HEK293T (cell line): ENCODE data around the gene MRTO4.
"Not testable (repeated sequence)": the region's sequence is repeated elsewhere in the genome, so short reads cannot be mapped to it uniquely, and the experiment has no call there.

ENCODE experiments used
- ARNT ChIP-seq: fragments of 450-650 bp; IDR thresholded peaks from 2 replicates; pipeline ENCODE4 v1.6.1; 2017; ENCODE audit warnings: mild to moderate bottlenecking
- CTBP1 ChIP-seq: fragments of 450-650 bp; IDR thresholded peaks from 2 replicates; pipeline ENCODE4 v1.6.1; 2016; ENCODE audit warnings: borderline replicate concordance
- HDGF ChIP-seq: fragments of 450-650 bp; IDR thresholded peaks from 2 replicates; pipeline ENCODE4 v1.6.1; 2017; ENCODE audit warnings: antibody characterized with exemption, borderline replicate concordance
- SP1 ChIP-seq: fragments of 450-650 bp; IDR thresholded peaks from 2 replicates; pipeline ENCODE4 v1.6.1; 2017
- ZNF384 ChIP-seq: fragments of 450-650 bp; IDR thresholded peaks from 2 replicates; pipeline ENCODE4 v1.6.1; 2016

DNA sequence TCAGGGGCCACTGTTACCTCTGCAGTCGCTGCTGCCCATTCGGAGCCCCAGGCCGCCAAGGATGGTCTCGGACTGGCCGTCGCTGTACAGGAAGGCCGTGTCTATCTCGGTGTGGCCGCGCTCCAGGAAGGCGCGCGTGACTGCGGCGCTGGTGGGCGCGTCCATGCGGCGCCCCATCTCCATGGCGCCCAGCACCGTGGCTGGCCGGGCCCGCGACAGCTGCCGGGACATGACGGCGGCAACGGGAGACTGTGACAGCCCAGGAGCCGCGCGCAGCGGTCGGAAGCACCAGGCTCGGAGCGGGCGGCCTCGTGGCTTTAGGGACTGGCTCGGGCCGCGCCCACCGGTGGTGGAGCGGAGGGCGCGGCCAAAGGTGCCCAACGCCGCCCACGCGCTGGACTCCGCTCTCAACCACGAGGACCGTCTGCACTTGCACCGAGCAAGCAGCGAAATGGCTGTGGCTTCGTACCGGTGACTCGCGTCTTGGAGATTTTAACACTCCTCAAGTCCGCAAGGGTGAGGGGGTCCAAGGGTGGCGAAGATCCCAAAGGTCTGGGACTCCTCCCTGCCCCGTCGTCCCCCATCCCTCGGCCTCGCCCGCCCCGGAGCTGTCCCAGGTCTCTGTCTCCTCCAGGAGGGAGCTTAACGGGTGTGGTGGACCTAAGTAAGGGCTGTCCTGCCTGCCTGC lies 22.4 kb downstream of the MRTO4 start:
- not testable (repeated sequence) for TF ChIP-seq CTBP1, SP1, HDGF, ZNF384, ARNT
